ENCODE data around the gene TSPAN14. TPM values are rescaled to one million over a fixed set of nuclear protein-coding genes. Genes with fewer than 3 reads are reported as not detected.

TSPAN14 gene
- total and polyA plus RNA-seq, 2 of the 13 experiments (the other 11 are each of a cell fraction or from before 2014, with no cell fraction given): 24.1 to 80.6 TPM

- TF ChIP-seq TFDP2 (CRISPR knock-in tag; IDR thresholded peaks at IDR 0.05) (peak; percentile 61; the same call in 1 of the 2 replicates), ZNF101 (CRISPR knock-in tag; IDR thresholded peaks at IDR 0.05; ENCODE audit: borderline replicate concordance, low read depth) (no peak), KMT2A (CRISPR knock-in tag; IDR thresholded peaks at IDR 0.05) (0 out of 2 replicates have a peak, but pooled peaks have one; percentile 44), ZNF510 (CRISPR knock-in tag; IDR thresholded peaks at IDR 0.05; ENCODE audit: low read depth) (no peak), EHMT2 (IDR thresholded peaks at IDR 0.05; ENCODE audit: borderline replicate concordance, low read depth, low read length) (no peak), ZNF746 (CRISPR knock-in tag; IDR thresholded peaks at IDR 0.05) (no peak), RFXAP (CRISPR knock-in tag; IDR thresholded peaks at IDR 0.05; ENCODE audit: borderline replicate concordance) (peak; percentile 57; the same call in 1 of the 2 replicates), ATF5 (CRISPR knock-in tag; IDR thresholded peaks at IDR 0.05; ENCODE audit: low read depth) (no peak), MTA3 (CRISPR knock-in tag; IDR thresholded peaks at IDR 0.05) (no peak), ETV6 (CRISPR knock-in tag; conservative IDR thresholded peaks at IDR 0.05) (0 out of 2 replicates have a peak, but pooled peaks have one; percentile 19), JUNB (CRISPR knock-in tag; IDR thresholded peaks at IDR 0.05; ENCODE audit: borderline replicate concordance) (no peak), SRSF1 (optimal IDR thresholded peaks at IDR 0.05; ENCODE audit: low read depth, low read length) (peak; percentile 18), HNRNPH1 (optimal IDR thresholded peaks at IDR 0.05; ENCODE audit: low read depth, low read length) (no peak), MNT (IDR thresholded peaks at IDR 0.05) (peak; percentile 12; the same call in 1 of the 2 replicates), ZNF296 (CRISPR knock-in tag; conservative IDR thresholded peaks at IDR 0.05) (no peak), ZNF224 (CRISPR knock-in tag; IDR thresholded peaks at IDR 0.05) (no peak), GPN1 (CRISPR knock-in tag; IDR thresholded peaks at IDR 0.05; ENCODE audit: borderline replicate concordance) (no peak), ZNF761 (CRISPR knock-in tag; conservative IDR thresholded peaks at IDR 0.05) (0 out of 2 replicates have a peak, but pooled peaks have one; percentile 70), ZFX (CRISPR knock-in tag; IDR thresholded peaks at IDR 0.05; ENCODE audit: low read depth) (peak; percentile 83), MIER3 (CRISPR knock-in tag; IDR thresholded peaks at IDR 0.05; ENCODE audit: borderline replicate concordance) (0 out of 2 replicates have a peak, but pooled peaks have one; percentile 32), NFYC (CRISPR knock-in tag; IDR thresholded peaks at IDR 0.05) (no peak; the same call in 1 of the 2 replicates), ZNF256 (CRISPR knock-in tag; conservative IDR thresholded peaks at IDR 0.05) (peak; percentile 21; the same call in 1 of the 2 replicates), CBX1 (IDR thresholded peaks at IDR 0.05; ENCODE audit: low read depth) (no peak), ZNF792 (CRISPR knock-in tag; IDR thresholded peaks at IDR 0.05) (no peak; the same call in none of the 2 replicates), ZFP37 (CRISPR knock-in tag; IDR thresholded peaks at IDR 0.05; ENCODE audit: borderline replicate concordance) (0 out of 2 replicates have a peak, but pooled peaks have one; percentile 45), ZNF225 (CRISPR knock-in tag; IDR thresholded peaks at IDR 0.05) (no peak), EZH2 (conservative IDR thresholded peaks at IDR 0.05; ENCODE audit: low read depth, low read length) (no peak), MAFF (IDR thresholded peaks at IDR 0.05; ENCODE audit: low read depth, low read length) (no peak)
Observed at GRCh38 chr10:80408242-80409101, 45.6 kb upstream of the TSPAN14 start, which contains the start of gene PRXL2A (continued).
